T-helper 1 cell treated with Interleukin-12 subunit alpha and Interleukin-12 subunit beta and Interleukin-4 antibody, amounts not matched to agents 30 μg/mL and 1 μg/mL, for 36 hours (primary cell): Measurements from ENCODE around the gene TMEM151A.

Source experiments
- H3K27ac Mint-ChIP-seq: one replicate; pipeline ENCODE4 v1.8.0; 2021; ENCODE audit warnings: mild to moderate bottlenecking, mixed read lengths
- H3K27me3 Mint-ChIP-seq: one replicate; pipeline ENCODE4 v1.8.0; 2021; ENCODE audit warnings: low read depth, mixed read lengths
- H3K36me3 Mint-ChIP-seq: one replicate; pipeline ENCODE4 v1.8.0; 2021; ENCODE audit warnings: low read depth, mixed read lengths
- H3K4me1 Mint-ChIP-seq: one replicate; pipeline ENCODE4 v1.8.0; 2021; ENCODE audit warnings: low read depth, mixed read lengths
- H3K4me3 Mint-ChIP-seq: one replicate; pipeline ENCODE4 v1.8.0; 2021; ENCODE audit warnings: mild to moderate bottlenecking, moderate library complexity, mixed read lengths
- H3K9me3 Mint-ChIP-seq: one replicate; pipeline ENCODE4 v1.8.0; 2021; ENCODE audit warnings: mixed read lengths

TMEM151A gene

DNA sequence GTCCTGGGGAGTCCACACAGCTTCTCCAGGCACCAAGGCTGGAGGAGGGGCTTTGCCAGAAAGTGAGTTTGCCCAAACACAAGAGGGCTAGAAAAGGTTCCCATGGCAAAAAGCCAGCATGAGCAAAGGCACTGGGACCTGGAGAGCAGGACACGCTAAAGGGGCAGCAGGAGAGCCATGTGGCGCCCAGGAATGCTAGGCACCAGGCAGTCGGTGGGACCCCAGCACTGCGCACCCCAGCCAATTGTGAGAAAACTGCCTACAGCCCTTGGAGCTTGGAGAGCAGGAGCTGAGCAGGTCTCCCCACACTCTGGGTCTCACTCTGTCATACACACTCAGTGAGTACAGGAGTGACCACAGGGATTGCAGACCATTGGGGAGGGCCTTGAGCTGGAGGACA, 28.5 kb upstream of the TMEM151A start:
- H3K27ac Mint-ChIP-seq = no peak overlapping the region
- no peaks in the 10 kb centered on the region for H3K27me3 Mint-ChIP-seq
- peaks cover 22% of the 10 kb centered on the region for H3K36me3 Mint-ChIP-seq
- no peak overlapping the region for H3K4me3 Mint-ChIP-seq
- H3K4me1 Mint-ChIP-seq = peaks cover 20% of the 10 kb centered on the region
- H3K9me3 Mint-ChIP-seq = no peaks in the 10 kb centered on the region

DNA sequence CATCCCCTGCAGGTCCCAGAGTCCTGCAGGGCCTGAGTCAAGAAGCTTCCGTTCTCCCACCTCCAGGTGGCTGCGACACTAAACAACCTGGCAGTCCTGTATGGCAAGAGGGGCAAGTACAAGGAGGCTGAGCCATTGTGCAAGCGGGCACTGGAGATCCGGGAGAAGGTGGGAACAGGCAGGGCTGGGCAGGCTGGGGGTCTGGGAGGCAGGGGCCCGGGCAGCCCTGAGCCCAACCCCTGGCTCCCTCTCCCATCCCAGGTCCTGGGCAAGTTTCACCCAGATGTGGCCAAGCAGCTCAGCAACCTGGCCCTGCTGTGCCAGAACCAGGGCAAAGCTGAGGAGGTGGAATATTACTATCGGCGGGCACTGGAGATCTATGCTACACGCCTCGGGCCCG, 27.9 kb upstream of the TMEM151A start:
- no peak overlapping the region for H3K27ac Mint-ChIP-seq
- peaks cover 22% of the 10 kb centered on the region for H3K36me3 Mint-ChIP-seq
- peaks cover 19% of the 10 kb centered on the region for H3K4me1 Mint-ChIP-seq
- no peaks in the 10 kb centered on the region for H3K27me3 Mint-ChIP-seq
- no peaks in the 10 kb centered on the region for H3K9me3 Mint-ChIP-seq
- H3K4me3 Mint-ChIP-seq = no peak overlapping the region

DNA sequence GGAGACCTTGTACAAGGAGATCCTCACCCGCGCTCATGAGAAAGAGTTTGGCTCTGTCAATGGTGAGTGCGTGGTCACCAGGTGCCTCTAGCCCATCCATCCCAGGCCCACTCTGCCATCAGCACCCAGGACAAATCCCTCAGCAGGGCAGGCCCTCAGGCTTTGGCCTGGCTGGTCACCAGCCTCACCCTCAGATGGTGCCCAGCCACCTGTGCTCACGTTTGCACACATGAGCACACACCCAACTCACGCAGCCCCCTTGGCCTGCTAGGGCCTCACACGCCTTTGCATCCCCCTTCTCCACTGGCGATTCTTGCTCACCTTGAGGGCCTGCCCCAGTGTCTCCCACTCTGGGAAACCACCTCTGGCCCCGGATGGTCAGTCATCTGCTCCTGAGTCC, 27.3 kb upstream of the TMEM151A start:
- peaks cover 16% of the 10 kb centered on the region for H3K4me1 Mint-ChIP-seq
- H3K36me3 Mint-ChIP-seq = peaks cover 19% of the 10 kb centered on the region
- H3K27ac Mint-ChIP-seq = no peak overlapping the region
- H3K4me3 Mint-ChIP-seq = no peak overlapping the region
- no peaks in the 10 kb centered on the region for H3K27me3 Mint-ChIP-seq
- H3K9me3 Mint-ChIP-seq = no peaks in the 10 kb centered on the region

DNA sequence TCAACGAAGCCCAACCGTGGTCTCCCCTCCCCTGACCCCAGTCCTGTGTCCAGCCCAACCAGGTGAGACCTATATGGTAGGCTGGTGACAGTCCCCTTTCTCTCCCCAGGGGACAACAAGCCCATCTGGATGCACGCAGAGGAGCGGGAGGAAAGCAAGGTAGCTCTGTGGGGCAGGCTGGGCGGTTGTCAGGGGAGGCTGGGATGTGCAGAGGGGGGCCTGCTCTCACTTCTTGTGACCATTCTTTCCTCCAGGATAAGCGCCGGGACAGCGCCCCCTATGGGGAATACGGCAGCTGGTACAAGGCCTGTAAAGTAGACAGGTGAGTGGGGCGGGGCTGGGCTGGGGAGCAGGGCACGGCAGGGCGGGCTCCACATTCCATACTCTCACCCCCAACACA, 26.8 kb upstream of the TMEM151A start:
- no peak overlapping the region for H3K27ac Mint-ChIP-seq
- peaks cover 18% of the 10 kb centered on the region for H3K4me1 Mint-ChIP-seq
- H3K27me3 Mint-ChIP-seq = no peaks in the 10 kb centered on the region
- H3K9me3 Mint-ChIP-seq = no peaks in the 10 kb centered on the region
- H3K36me3 Mint-ChIP-seq = peaks cover 17% of the 10 kb centered on the region
- H3K4me3 Mint-ChIP-seq = no peak overlapping the region

DNA sequence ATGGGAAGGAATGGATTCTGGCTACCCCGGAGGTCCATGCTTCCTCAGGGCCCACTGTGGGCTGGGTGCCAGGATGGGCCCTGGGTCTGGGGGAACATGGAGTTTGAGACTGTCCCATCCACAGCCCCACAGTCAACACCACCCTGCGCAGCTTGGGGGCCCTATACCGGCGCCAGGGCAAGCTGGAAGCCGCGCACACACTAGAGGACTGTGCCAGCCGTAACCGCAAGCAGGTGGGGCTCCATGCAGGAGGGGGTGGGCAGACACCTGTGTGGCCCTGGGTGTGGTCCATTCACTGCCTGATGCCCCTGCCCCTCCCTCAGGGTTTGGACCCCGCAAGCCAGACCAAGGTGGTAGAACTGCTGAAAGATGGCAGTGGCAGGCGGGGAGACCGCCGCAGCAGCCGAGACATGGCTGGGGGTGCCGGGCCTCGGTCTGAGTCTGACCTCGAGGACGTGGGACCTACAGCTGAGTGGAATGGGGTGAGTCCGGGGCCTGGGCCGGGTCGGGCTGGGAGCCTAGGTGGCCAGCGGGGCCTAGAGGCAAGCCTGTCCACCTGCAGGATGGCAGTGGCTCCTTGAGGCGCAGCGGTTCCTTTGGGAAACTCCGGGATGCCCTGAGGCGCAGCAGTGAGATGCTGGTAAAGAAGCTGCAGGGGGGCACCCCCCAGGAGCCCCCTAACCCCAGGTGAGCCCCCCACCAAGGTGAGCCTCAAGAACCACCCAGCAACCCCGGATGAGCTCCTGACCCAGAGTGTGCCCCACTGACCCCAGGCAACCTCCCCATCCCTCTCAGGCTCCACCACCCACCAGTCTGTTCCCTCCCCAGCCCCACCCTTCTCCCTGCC, 25.9 kb upstream of the TMEM151A start:
- Mint-ChIP-seq H3K4me3 (no peak overlapping the region), H3K36me3 (peaks cover 17% of the 10 kb centered on the region), H3K27ac (no peak overlapping the region), H3K4me1 (peaks cover 22% of the 10 kb centered on the region), H3K27me3 (no peaks in the 10 kb centered on the region), H3K9me3 (no peaks in the 10 kb centered on the region)

DNA sequence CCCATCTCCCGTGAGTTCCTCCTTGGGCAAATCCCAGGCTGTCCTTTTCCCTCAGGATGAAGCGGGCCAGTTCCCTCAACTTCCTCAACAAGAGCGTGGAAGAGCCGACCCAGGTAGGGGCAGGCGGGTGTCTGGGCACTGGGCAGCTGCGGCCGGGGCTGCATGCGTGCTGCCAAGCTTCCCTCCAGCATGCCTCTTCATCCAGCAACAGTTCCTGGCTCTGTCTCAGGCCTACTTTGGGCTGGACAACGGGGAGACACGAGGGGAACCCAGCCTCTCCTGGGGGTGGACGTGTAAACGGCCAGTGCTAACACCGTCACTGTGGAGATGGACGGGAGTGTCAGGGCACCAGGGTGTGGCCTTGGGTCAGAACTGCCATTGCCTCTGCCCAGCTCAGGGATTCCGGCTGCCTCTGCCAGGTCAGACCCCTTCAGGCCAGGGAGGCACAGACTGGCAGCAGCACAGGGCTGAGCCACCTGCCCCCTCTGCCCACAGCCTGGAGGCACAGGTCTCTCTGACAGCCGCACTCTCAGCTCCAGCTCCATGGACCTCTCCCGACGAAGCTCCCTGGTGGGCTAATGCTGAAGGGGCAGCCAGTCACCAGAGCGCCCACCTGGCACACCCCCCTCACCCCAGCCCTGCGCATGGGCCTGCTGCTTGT, 25.2 kb upstream of the TMEM151A start:
- Mint-ChIP-seq H3K4me1 (peaks cover 24% of the 10 kb centered on the region), H3K36me3 (peaks cover 19% of the 10 kb centered on the region), H3K27ac (peak overlapping the region; percentile 71), H3K9me3 (no peaks in the 10 kb centered on the region), H3K4me3 (no peak overlapping the region), H3K27me3 (no peaks in the 10 kb centered on the region)

DNA sequence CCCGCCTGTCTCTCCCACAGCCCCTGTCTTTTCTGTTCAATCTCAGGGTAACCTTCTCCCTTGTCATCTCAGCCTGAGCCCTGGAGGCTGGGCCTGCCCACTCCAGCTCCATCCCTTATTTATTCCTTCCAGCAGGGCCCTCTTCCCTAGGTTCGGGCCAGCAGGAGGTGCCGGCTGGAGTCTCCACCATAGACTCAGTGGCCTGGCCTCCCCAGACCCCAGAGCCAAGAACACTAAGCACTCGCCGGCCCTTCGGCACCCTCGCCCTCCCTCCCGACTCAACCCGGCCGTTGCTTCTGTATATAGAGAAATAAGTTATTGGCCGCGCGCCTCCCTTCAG, 24.7 kb upstream of the TMEM151A start:
- H3K4me1 Mint-ChIP-seq = peaks cover 25% of the 10 kb centered on the region
- peaks cover 20% of the 10 kb centered on the region for H3K36me3 Mint-ChIP-seq
- H3K27me3 Mint-ChIP-seq = no peaks in the 10 kb centered on the region
- no peaks in the 10 kb centered on the region for H3K9me3 Mint-ChIP-seq
- peak overlapping the region; percentile 71 for H3K27ac Mint-ChIP-seq
- H3K4me3 Mint-ChIP-seq = peak overlapping the region; percentile 56

DNA sequence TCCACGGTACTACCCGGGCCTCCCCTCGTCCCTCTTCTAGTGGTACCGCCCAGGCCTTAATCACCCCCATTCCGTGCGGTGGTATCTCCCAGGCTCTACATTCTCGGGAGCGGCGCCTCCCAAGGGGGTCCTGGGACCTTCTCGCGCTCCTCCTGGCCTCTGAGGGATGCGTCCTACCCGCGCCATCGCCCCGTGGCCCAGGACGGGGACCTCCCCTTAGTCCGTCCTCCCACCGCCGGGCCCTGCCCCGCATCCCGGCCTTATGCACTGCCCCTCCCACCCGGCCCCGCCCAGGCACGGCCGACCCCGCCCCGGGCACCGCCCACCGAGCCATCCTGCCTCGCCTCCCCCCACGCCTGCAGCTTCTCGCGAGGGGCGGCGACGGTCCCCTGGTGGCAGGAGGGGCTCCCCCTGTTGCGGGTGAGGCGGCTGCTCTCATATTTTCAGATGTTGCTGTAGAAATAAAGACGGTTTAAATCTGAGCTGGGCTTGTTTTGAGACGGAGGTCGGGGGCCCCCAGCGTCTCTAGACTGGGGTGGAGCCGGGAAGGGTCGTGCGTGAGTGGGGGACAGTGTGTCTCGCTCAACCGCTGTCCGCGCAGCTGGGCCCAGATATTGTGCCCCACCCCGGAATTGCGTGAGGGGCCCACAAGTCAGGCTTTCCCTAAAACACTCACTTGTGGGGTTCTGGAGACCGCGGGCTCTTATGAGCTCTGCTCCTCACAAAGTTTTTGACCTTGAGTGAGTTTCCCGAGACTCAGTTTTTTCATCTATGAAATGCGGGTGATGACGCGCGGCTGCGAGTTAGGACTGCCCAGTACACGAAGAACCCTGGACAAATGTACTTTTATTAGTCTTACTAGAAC, 24.1 kb upstream of the TMEM151A start:
- Mint-ChIP-seq H3K27me3 (no peaks in the 10 kb centered on the region), H3K4me1 (peaks cover 28% of the 10 kb centered on the region), H3K36me3 (peaks cover 20% of the 10 kb centered on the region), H3K4me3 (peak overlapping the region; percentile 99), H3K9me3 (no peaks in the 10 kb centered on the region), H3K27ac (peak overlapping the region; percentile 95)

DNA sequence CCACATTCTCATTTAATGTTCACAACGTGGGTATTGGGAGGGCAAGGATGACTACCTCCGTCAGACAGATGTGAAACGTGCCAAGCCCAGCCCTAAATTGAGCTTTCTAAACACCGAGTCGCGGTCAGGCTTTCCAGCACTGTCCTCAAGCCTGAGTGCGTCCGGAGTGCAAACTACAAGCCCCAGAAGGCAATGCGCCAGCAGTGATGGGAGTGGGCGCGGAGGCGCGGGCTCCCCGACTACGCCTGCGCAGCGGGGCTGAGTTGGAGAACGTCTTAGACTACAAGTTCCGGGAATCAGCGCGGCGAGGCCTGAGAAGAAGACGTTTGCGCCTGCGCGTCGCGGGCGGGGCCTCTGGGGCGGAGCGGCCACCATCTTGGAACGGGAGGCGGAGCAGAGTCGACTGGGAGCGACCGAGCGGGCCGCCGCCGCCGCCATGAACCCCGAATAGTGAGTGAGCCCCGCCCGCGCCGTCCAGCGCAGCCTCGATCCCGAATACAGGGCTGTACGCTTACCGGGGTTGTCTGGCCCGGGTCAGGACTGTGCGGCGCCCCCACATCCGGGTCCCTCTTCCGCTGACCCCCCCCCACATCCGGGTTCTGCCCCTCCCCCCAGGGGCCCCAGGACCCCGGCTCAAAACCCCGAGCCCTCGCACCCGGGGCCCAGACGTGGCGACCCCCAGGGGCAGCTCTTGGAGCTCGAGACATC, 23.3 kb upstream of the TMEM151A start, which contains the start of gene RAB1B:
Gene RAB1B, plus strand, starts transcription at position 396 of the 708 bp plus-strand sequence. Its CDS starts 41 bp downstream, at position 437.
- Mint-ChIP-seq H3K27ac (peak within 1 kb of the TSS; percentile 97), H3K4me3 (peak within 1 kb of the TSS; percentile 99), H3K36me3 (peaks cover 27% of the 10 kb centered on the region), H3K27me3 (no peaks in the 10 kb centered on the region), H3K9me3 (no peaks in the 10 kb centered on the region), H3K4me1 (peaks cover 30% of the 10 kb centered on the region)

DNA sequence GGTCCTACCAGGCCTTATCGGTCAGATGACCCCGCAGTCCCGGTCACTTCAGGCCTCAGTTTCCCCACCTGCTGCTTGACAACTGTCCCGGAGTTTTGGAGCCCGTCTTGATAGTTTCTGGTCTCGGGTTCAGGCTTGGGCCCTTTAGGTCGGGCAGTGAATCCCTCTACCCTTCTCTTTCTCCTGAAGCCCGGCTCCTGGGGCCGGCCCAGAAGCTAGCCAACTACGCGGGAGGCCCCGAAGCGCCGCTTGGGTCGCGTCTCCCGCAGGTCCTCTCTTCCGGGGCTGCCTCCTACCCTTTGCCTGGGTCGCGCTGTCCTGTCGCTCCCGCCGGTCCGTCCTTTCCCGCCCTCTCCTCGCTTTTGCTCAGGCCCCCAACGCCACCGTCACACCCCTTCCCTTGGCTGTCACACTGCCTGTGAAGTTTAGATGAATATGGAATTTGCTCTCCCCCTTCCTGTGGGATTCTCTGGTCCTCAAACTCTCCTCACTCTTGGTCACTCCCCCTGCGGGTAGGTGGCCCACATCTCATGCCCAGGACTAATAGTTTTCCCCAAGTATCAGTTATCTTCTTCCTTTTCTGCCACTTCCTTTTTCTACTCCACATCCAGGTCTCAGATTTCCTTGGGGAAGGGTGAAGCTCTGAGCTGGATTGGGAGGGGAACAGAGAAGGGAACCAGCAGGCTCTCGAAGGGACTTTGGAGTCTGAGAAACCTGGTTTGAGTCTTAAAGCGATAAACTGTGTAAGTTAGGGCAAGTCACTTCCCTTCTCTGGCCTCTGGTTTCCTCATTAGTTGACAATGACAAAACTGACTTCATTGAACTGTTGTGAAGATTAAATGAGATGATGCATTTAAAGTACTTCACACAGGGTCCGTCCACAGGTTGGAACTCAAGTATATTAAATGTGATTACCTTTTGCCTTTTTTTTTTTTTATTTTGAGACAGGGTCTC, 22.5 kb upstream of the TMEM151A start:
- no peaks in the 10 kb centered on the region for H3K27me3 Mint-ChIP-seq
- H3K9me3 Mint-ChIP-seq = no peaks in the 10 kb centered on the region
- H3K27ac Mint-ChIP-seq = peak overlapping the region; percentile 97
- H3K4me3 Mint-ChIP-seq = peak overlapping the region; percentile 99
- H3K36me3 Mint-ChIP-seq = peaks cover 32% of the 10 kb centered on the region
- peaks cover 32% of the 10 kb centered on the region for H3K4me1 Mint-ChIP-seq

DNA sequence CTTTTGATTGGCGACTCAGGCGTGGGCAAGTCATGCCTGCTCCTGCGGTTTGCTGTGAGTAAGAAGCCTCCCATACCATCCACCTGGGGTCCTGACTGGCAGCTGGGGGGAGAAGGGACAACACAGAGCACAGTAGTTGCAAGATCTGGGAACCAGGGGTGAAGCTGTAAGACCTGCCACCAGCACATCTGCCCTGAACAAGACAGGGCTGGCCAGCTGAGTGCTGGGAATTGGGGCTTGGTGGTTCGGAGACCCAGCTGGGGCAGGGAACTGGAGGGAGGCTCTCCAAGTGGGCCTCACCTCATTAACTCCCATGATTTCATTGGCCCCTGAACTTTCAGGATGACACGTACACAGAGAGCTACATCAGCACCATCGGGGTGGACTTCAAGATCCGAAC, 19.9 kb upstream of the TMEM151A start:
- Mint-ChIP-seq H3K4me1 (peaks cover 32% of the 10 kb centered on the region), H3K27me3 (no peaks in the 10 kb centered on the region), H3K4me3 (peak overlapping the region; percentile 42), H3K27ac (no peak overlapping the region), H3K9me3 (no peaks in the 10 kb centered on the region), H3K36me3 (peaks cover 44% of the 10 kb centered on the region)

DNA sequence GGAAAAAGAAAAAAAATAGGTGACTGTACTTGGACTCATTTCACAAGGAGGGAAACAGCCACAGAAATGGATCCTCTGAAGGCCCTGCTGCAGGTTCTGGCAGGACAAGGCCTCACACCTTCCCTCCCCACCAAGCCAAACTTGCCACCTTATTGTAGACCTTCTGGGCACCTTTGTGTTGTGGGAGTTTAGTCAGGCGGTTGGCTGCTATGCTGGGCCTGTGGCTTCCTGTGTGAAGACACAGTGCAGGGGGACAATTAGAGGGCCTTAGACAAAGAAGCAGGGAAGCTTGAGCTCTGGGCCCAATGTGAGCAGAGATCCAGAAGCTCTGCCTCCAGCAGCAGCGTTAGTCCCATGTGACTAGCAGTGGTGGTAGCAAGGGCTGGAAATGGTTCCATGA, 19.1 kb upstream of the TMEM151A start:
- H3K4me1 Mint-ChIP-seq = peaks cover 29% of the 10 kb centered on the region
- H3K36me3 Mint-ChIP-seq = peaks cover 42% of the 10 kb centered on the region
- no peaks in the 10 kb centered on the region for H3K27me3 Mint-ChIP-seq
- H3K27ac Mint-ChIP-seq = peak overlapping the region; percentile 43
- no peaks in the 10 kb centered on the region for H3K9me3 Mint-ChIP-seq
- no peak overlapping the region for H3K4me3 Mint-ChIP-seq

DNA sequence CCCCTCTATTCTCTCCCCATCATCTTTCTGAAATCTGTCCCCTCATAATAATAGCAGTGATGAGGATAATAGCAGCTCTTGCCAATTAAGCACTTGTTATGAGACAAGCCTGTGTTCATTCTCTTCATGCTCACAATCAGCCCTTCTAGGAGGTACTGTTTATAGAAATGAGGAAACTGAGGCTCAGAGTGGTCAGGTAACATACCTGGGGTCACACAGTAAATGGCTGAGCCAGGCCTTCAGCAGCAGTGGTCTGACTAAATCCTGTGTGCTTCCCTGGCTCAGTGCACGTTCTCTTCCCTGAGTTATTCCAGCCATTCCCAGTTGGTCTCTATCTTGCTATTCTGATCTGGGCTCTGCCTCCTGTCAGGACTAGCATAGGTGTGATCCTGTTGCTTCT, 17.5 kb upstream of the TMEM151A start:
- no peak overlapping the region for H3K27ac Mint-ChIP-seq
- no peak overlapping the region for H3K4me3 Mint-ChIP-seq
- H3K36me3 Mint-ChIP-seq = peaks cover 39% of the 10 kb centered on the region
- H3K27me3 Mint-ChIP-seq = no peaks in the 10 kb centered on the region
- H3K9me3 Mint-ChIP-seq = no peaks in the 10 kb centered on the region
- H3K4me1 Mint-ChIP-seq = peaks cover 24% of the 10 kb centered on the region
